WTC11 (cell line): Measurements from ENCODE around the gene MAML3.

Experiments
- JAZF1 ChIP-seq: fragments of 250-450 bp; sonication (Bioruptor Pico); IDR thresholded peaks from 2 replicates; pipeline ENCODE4 v1.9.0; 2021; ENCODE audit warnings: moderate library complexity, mild to moderate bottlenecking, inconsistent platforms
- MAX ChIP-seq: sonication (generic); formaldehyde crosslinking; IDR thresholded peaks from 2 replicates; pipeline ENCODE4 v1.8.0; 2022; ENCODE audit warnings: mild to moderate bottlenecking, missing genetic modification reagents

GRCh38 chr4:139718833-139719232, 435.2 kb downstream of the MAML3 start:
- TF ChIP-seq JAZF1 (CRISPR knock-in tag) (no peak), MAX (no peak)
